Adipocyte (in vitro differentiated cells): ENCODE data around the gene SLC16A14.
"Not testable (repeated sequence)": the region's sequence is repeated elsewhere in the genome, so short reads cannot be mapped to it uniquely, and the experiment has no call there.

Source experiments
- DNase-seq: peaks from one replicate; pipeline ENCODE4 v3.0.0-alpha.2; 2015; ENCODE audit warnings: low read depth
- H3K27me3 ChIP-seq: replicated peaks from 2 replicates; pipeline ENCODE4 v1.7.0; 2013; ENCODE audit warnings: mild to moderate bottlenecking, low read length, moderate library complexity; ENCODE audit not compliant: control insufficient read depth, insufficient read depth
- H3K36me3 ChIP-seq: 2 replicates; pipeline ENCODE4 v1.7.0; 2013; ENCODE audit warnings: low read length, mild to moderate bottlenecking, moderate library complexity; ENCODE audit not compliant: control insufficient read depth, insufficient read depth, severe bottlenecking
- H3K4me1 ChIP-seq: 2 replicates; pipeline ENCODE4 v1.7.0; 2013; ENCODE audit warnings: mild to moderate bottlenecking, low read length, moderate library complexity; ENCODE audit not compliant: control insufficient read depth, insufficient read depth
- H3K4me3 ChIP-seq: 2 replicates; pipeline ENCODE4 v1.7.0; 2013; ENCODE audit warnings: mild to moderate bottlenecking, low read length, moderate library complexity
- H3K9ac ChIP-seq: 2 replicates; pipeline ENCODE4 v1.7.0; 2013; ENCODE audit warnings: mild to moderate bottlenecking, low read length, moderate library complexity
- H3K9me3 ChIP-seq: 2 replicates; pipeline ENCODE4 v1.7.0; 2013; ENCODE audit warnings: mild to moderate bottlenecking, low read length, moderate library complexity; ENCODE audit not compliant: control insufficient read depth

SLC16A14 gene, protein sequence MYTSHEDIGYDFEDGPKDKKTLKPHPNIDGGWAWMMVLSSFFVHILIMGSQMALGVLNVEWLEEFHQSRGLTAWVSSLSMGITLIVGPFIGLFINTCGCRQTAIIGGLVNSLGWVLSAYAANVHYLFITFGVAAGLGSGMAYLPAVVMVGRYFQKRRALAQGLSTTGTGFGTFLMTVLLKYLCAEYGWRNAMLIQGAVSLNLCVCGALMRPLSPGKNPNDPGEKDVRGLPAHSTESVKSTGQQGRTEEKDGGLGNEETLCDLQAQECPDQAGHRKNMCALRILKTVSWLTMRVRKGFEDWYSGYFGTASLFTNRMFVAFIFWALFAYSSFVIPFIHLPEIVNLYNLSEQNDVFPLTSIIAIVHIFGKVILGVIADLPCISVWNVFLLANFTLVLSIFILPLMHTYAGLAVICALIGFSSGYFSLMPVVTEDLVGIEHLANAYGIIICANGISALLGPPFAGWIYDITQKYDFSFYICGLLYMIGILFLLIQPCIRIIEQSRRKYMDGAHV

DNA sequence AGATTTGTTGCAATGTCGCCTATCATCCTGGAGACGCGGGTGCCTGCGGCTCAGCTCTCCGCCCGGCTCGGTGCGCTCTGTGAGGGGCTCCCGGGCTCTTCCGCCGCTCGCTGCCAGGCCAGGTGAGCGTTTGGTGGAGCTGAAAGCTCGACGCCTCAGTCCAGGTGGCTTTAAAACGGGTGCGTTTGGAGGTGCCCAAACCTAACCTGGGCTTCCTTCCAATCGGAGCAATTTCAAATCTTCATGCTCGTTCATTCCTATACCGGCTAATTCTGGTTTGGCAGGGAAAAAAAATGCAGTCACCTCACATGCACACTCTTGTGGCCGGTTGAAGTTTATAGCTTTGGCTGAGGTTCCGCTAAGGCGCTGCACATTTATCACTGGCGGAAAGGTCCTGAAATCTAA is at the start of gene SLC16A14:
Gene SLC16A14 (minus strand): TSS at position 274 of the 405 bp plus-strand sequence. CDS start 9,572 bp downstream, outside the sequence.
- no peaks in the 10 kb centered on the region for H3K9me3 ChIP-seq
- H3K9ac ChIP-seq: peak within 1 kb of the TSS; percentile 51
- H3K4me3 ChIP-seq: peak within 1 kb of the TSS; percentile 78
- H3K4me1 ChIP-seq: peaks cover 15% of the 10 kb centered on the region
- peaks cover 2% of the 10 kb centered on the region for H3K27me3 ChIP-seq
- peak; percentile 60 for DNase-seq
- no peaks in the 10 kb centered on the region for H3K36me3 ChIP-seq

GRCh38 chr2:230106771-230107170 is 38.0 kb upstream of the SLC16A14 start:
- no peaks in the 10 kb centered on the region for H3K4me1 ChIP-seq
- H3K36me3 ChIP-seq: no peaks in the 10 kb centered on the region
- no peak for DNase-seq
- H3K9me3 ChIP-seq: peaks cover 13% of the 10 kb centered on the region
- no peak overlapping the region for H3K9ac ChIP-seq
- H3K4me3 ChIP-seq: no peak overlapping the region
- H3K27me3 ChIP-seq: no peaks in the 10 kb centered on the region

GRCh38 chr2:230101967-230102366 is 33.2 kb upstream of the SLC16A14 start:
- H3K27me3 ChIP-seq, H3K9ac ChIP-seq, H3K4me1 ChIP-seq, H3K36me3 ChIP-seq, DNase-seq, H3K4me3 ChIP-seq: not testable (repeated sequence)
- H3K9me3 ChIP-seq: peaks cover 13% of the 10 kb centered on the region

DNA sequence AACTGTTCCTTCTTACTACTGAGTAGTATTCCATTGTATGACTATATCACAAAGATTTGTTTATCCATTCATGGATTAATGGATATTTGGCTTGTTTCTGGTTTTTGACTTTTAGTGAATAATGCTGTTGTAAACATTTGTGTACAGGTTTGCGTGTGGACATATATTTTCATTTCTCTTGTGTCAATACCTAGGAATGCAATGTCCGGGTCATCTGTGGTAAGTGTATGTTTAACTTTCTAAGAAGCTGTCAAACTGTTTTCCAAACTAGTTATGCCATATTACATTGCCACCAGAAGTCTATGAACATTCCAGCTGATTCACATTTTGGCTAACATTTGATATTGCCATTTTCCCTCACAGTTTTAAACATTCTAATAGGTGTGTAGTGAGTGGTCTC is 29.1 kb upstream of the SLC16A14 start:
- Histone ChIP-seq H3K4me3 (no peak overlapping the region), H3K9me3 (peaks cover 16% of the 10 kb centered on the region), H3K9ac (no peak overlapping the region), H3K27me3 (no peaks in the 10 kb centered on the region), H3K4me1 (no peaks in the 10 kb centered on the region), H3K36me3 (no peaks in the 10 kb centered on the region)
- DNase-seq: no peak

DNA sequence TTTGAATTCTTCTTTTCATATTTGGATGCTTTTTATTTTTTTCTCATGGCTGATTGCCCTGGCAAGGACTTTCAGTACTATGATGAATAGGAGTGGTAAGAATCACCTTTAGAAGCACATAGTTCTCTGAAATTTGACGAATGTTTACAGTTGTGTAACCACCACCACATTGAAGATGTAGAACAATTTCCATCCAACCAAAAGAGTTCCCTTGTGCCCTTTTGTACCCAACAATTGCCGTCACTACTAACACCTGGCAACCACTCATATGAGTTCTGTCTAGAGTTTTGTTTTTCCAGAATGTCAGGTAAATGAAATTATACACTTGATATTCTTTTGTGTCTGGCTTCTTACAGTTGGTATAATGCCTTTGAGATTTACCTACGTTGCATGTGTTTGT is 28.7 kb upstream of the SLC16A14 start:
- no peak overlapping the region for H3K4me3 ChIP-seq
- H3K36me3 ChIP-seq: no peaks in the 10 kb centered on the region
- no peaks in the 10 kb centered on the region for H3K4me1 ChIP-seq
- peaks cover 16% of the 10 kb centered on the region for H3K9me3 ChIP-seq
- H3K9ac ChIP-seq: no peak overlapping the region
- no peak for DNase-seq
- no peaks in the 10 kb centered on the region for H3K27me3 ChIP-seq

GRCh38 chr2:230090967-230091366 is 22.2 kb upstream of the SLC16A14 start:
- Histone ChIP-seq H3K4me3 (no peak overlapping the region), H3K9ac (no peak overlapping the region), H3K36me3 (no peaks in the 10 kb centered on the region), H3K27me3 (no peaks in the 10 kb centered on the region), H3K9me3 (peaks cover 9% of the 10 kb centered on the region), H3K4me1 (no peaks in the 10 kb centered on the region)
- no peak for DNase-seq

DNA sequence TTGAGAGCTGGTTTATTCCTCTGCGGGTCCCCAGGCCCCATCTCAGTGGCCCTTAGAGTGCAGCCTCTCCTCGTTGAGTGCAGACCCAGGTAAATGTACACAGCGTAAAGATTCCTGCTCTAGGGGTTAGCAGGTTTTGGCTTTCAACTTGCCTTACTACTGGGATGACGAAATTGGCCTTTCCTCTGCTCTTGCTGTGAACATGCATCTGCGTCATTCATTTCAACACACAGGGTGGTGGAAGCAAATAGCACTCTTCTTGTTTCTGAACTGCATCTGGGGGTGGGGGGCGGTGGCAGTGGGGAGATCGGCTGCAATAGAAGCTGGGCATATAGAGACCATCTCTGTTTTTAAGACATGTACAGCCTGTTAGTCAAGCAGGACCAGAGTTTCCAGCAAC is 16.5 kb upstream of the SLC16A14 start:
- H3K9me3 ChIP-seq: no peaks in the 10 kb centered on the region
- H3K4me1 ChIP-seq: peaks cover 14% of the 10 kb centered on the region
- H3K27me3 ChIP-seq: no peaks in the 10 kb centered on the region
- no peak overlapping the region for H3K9ac ChIP-seq
- H3K36me3 ChIP-seq: no peaks in the 10 kb centered on the region
- DNase-seq: no peak
- no peak overlapping the region for H3K4me3 ChIP-seq

- Histone ChIP-seq H3K27me3 (no peaks in the 10 kb centered on the region), H3K36me3 (no peaks in the 10 kb centered on the region), H3K9me3 (no peaks in the 10 kb centered on the region), H3K4me3 (no peak overlapping the region), H3K9ac (no peak overlapping the region), H3K4me1 (peaks cover 19% of the 10 kb centered on the region)
- no peak for DNase-seq
Observed at GRCh38 chr2:230077851-230078547, 9.3 kb upstream of the SLC16A14 start.

DNA sequence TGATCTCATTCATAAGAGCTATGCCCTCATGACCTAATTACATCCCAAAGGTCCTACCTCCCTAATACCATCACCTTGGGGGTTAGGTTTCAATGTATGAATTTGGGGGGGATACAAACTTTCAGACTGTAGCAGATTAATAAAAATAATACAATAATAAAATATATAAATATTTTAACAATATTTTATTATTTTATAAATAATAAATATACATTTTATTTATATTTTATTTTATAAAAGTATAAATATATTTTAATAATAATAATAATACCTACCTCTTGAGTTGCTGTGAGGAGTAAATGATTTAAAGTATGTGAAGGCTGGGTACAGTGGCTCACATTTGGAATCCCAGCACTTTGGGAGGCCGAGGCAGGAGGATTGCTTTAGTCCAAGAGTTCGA is 8.1 kb upstream of the SLC16A14 start:
- Histone ChIP-seq H3K36me3 (no peaks in the 10 kb centered on the region), H3K27me3 (no peaks in the 10 kb centered on the region), H3K9me3 (no peaks in the 10 kb centered on the region), H3K4me1 (peaks cover 19% of the 10 kb centered on the region), H3K4me3 (no peak overlapping the region), H3K9ac (no peak overlapping the region)
- DNase-seq: no peak

GRCh38 chr2:230075988-230076631 is 7.4 kb upstream of the SLC16A14 start:
- Histone ChIP-seq H3K9ac (no peak overlapping the region), H3K36me3 (no peaks in the 10 kb centered on the region), H3K4me3 (no peak overlapping the region), H3K9me3 (no peaks in the 10 kb centered on the region), H3K27me3 (no peaks in the 10 kb centered on the region), H3K4me1 (peaks cover 19% of the 10 kb centered on the region)
- peak; percentile 21 for DNase-seq

DNA sequence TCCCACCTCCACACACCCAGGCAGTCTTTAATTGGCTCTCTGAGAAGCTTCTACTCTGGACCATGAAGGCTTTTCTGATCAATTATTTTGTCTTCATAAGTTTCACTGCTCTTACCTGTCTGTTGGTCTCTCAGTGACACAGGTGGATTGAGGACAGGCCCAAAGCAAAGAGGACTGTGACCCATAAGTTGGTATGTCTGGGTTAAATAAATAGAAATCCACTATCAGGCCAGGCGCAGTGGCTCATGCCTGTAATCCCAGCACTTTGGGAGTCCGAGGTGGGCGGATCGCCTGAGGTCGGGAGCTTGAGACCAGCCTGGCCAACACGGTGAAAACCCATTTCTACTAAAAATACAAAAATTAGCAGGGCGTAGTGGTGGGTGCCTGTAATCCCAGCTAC is 2.7 kb upstream of the SLC16A14 start:
- Histone ChIP-seq H3K4me1 (peaks cover 28% of the 10 kb centered on the region), H3K36me3 (no peaks in the 10 kb centered on the region), H3K9ac (no peak overlapping the region), H3K4me3 (no peak overlapping the region), H3K27me3 (peaks cover 2% of the 10 kb centered on the region), H3K9me3 (no peaks in the 10 kb centered on the region)
- no peak for DNase-seq
